Omental fat pad (tissue), 4 donors: ENCODE results near the gene SMPD3. TPM values are rescaled to one million over a fixed set of nuclear protein-coding genes. Genes with fewer than 3 reads are reported as not detected.

Experiments
- ATAC-seq: fragments of 150-250 bp; one replicate; pipeline ENCODE4 v1.9.1; 2016; ENCODE audit warnings: mild to moderate bottlenecking, moderate library complexity; ENCODE audit not compliant: low FRiP score
- DNase-seq: peaks from one replicate; pipeline ENCODE4 v3.0.0-alpha.2; 2019; ENCODE audit warnings: low spot score
- total RNA-seq, 4 donors: library from RNA; depleted of rRNA; stranded (reverse); fragments of >200 nt; gene quantifications; one replicate each; pipeline ENCODE4 v1.1.0, GENCODE V29; 2016
- TF ChIP-seq, protein P1 (sequence below), 3 donors: fragments of 450-650 bp; IDR thresholded peaks; one replicate each; pipeline ENCODE4 v1.5.1; 2016 to 2017; ENCODE audit warnings: antibody characterized with exemption in 3 of 3, mild to moderate bottlenecking in 3 of 3, moderate library complexity in 2 of 3

The SMPD3 gene
- total RNA-seq, 4 donors from 2014 or later: 0.63 to 44.8 (median 8.1) TPM

DNA sequence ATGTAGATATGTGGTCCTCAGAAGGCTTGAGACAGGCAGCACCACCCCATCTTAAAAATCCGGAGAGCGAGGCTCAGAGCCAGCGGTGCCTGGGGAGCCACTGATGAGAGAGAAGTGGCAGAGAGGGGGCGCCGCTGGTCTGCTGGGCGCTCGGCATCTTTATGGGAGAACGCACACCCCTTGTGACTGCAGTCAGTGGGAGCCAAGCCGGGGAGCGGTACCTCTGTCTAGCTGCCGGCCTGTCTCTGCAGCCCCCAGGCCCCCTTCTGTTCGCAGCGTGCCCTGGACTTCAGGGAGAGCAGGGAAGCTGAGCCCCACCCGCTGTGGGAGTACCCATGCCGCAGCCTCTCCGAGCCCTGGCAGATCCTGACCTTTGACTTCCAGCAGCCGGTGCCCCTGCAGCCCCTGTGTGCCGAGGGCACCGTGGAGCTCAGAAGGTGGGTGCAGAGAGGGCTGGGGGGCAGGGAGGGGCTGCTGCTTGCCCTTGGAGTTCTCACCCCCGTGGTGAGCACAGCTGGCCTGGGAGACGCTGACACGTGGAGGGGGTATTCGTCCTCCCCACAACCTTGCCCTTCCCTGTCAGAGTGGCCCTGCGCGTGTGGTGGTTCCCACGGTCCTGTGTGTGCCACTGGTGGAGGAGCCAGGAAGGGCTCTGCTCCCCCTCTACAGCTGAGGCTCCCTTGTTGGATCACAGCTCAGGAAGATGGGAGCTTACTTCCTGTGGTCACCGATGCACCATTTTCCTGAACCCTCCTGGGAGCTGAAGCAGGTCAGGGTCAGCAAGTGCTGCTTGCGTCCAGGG lies 92.7 kb downstream of the SMPD3 start:
- ATAC-seq (peak; percentile 15), DNase-seq (no peak)
- TF ChIP-seq, protein P1, sequence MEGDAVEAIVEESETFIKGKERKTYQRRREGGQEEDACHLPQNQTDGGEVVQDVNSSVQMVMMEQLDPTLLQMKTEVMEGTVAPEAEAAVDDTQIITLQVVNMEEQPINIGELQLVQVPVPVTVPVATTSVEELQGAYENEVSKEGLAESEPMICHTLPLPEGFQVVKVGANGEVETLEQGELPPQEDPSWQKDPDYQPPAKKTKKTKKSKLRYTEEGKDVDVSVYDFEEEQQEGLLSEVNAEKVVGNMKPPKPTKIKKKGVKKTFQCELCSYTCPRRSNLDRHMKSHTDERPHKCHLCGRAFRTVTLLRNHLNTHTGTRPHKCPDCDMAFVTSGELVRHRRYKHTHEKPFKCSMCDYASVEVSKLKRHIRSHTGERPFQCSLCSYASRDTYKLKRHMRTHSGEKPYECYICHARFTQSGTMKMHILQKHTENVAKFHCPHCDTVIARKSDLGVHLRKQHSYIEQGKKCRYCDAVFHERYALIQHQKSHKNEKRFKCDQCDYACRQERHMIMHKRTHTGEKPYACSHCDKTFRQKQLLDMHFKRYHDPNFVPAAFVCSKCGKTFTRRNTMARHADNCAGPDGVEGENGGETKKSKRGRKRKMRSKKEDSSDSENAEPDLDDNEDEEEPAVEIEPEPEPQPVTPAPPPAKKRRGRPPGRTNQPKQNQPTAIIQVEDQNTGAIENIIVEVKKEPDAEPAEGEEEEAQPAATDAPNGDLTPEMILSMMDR (IDR thresholded peaks at IDR 0.05): no peak

DNA sequence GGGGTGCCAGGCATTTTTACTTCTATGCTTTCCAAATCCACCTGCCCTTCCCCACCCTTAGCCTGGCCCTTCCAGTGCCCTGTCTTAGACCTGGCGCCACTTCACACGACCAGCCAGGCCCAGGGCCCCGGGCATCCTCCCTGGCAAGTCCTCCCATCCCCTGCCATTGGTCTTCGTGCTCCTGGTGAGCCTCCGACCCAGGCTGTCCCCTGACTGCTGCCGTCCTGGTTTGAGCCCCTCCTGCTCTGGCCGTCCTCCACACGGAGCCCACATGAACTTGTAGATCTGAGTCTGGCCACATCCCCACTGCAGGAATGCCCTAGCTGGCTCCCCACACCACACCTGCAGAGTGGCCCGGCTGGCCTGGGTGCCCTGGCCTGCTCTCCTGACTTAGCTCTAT lies 93.5 kb downstream of the SMPD3 start:
- DNase-seq (no peak), ATAC-seq (no peak)
- TF ChIP-seq, protein P1 (IDR thresholded peaks at IDR 0.05): no peak

DNA sequence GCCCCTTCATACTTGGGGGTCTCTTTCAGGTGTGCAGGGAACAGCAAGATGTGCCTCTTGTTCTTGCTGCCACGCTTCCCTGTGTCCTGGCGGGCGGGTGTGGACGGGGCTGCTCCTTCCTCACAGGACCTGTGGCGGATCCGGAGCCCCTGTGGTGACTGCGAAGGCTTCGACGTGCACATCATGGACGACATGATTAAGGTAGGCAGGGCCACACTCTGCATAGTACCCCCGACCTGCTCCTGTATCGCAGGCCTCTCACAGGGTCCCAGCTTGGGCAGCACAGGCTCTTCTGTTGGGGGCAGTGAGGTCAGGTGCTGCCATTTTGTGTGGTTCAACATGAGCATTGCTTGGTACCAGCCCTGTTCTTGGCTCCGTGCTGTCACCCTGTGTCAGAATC lies 94.9 kb downstream of the SMPD3 start:
- TF ChIP-seq, protein P1 (IDR thresholded peaks at IDR 0.05): no peak
- DNase-seq (no peak), ATAC-seq (no peak)

DNA sequence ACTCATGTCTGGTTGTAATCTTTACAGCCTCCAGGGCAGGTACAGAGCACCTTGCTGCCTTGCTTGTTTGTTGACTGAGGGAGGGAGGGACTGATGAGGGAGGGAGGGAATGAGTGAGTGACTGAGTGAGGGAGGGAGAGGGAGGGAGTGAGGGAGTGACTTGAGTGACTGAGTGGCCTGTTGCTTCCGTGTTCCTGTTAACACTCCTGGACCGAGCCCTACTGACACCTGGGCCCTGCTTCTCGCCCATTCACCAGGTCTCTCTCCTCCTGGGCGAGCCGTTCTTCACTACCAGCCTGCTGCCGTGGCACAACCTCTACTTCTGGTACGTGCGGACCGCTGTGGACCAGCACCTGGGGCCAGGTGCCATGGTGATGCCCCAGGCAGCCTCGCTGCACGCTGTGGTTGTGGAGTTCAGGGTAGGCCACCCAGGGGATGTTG lies 96.3 kb downstream of the SMPD3 start:
- TF ChIP-seq, protein P1 (IDR thresholded peaks at IDR 0.05): no peak
- no peak for ATAC-seq
- no peak for DNase-seq

DNA sequence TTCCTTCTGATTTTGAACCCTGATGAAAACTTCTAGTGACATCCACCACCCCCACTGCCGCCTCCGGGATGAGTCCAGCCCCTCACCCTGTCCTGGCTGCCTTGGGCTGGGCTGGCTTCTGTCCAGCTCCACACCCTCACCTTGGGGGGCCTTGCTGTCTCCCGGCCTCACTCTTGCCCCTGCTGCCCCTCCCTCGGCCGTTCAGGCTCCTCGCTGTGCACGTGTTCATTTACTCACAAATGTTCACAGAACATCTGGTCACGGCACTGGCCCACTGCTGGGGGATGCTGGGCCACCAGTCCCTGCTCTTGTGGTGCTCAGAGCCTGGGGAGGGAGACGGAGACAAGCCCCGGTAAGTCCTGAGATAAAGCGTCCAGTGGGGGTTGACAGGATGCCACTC lies 96.8 kb downstream of the SMPD3 start:
- no peak for ATAC-seq
- DNase-seq: no peak
- TF ChIP-seq, protein P1 (IDR thresholded peaks at IDR 0.05): no peak

DNA sequence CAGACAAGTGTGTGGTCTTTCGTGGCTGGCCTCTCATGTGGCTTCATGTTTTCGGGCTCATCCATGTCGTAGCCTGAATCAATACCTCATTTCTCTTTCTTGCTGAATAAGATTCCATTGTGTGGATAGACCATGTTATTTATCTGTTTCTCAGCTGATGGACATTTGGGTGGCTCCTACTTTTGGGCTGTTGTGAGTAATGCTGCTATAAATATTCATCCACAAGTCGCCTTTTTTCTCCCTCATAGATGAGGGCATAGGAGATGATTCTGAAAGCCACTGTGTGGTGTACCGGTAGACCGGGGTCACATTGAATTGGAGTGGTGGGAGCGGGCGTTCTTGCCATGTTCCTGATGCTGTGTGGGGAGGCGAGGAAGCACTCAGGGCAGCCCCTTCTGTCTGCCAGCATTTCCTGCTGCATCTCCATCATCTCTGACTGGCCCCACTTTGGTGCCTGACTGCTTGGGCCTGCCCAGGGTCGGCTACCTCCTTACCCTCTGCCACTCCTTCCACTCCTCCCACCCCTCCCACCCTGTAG lies 97.4 kb downstream of the SMPD3 start:
- TF ChIP-seq, protein P1 (IDR thresholded peaks at IDR 0.05): no peak
- ATAC-seq: no peak
- DNase-seq: no peak
